HG02943 (cell line): ENCODE results near the gene HLA-DPA1.

Experiments
- ATAC-seq: cut with Tn5 transposase; IDR thresholded peaks from one replicate; pipeline ENCODE4 v1.9.1; 2021; ENCODE audit warnings: mild to moderate bottlenecking, low read depth, moderate library complexity; ENCODE audit not compliant: unreplicated experiment

The HLA-DPA1 gene

GRCh38 chr6:33091957-33092356, 18.5 kb upstream of the HLA-DPA1 start:
- no peak for ATAC-seq

GRCh38 chr6:33088931-33089620, 15.6 kb upstream of the HLA-DPA1 start:
- ATAC-seq: no peak

GRCh38 chr6:33088258-33088930, 14.9 kb upstream of the HLA-DPA1 start:
- ATAC-seq: no peak

- no peak for ATAC-seq
Observed at GRCh38 chr6:33085627-33086026, 12.2 kb upstream of the HLA-DPA1 start.

GRCh38 chr6:33082702-33083101, 9.3 kb upstream of the HLA-DPA1 start:
- ATAC-seq: no peak

GRCh38 chr6:33081098-33081824, 7.8 kb upstream of the HLA-DPA1 start:
- ATAC-seq: no peak

- no peak for ATAC-seq
Observed at GRCh38 chr6:33080127-33081089, 7.0 kb upstream of the HLA-DPA1 start.

- no peak for ATAC-seq
Observed at GRCh38 chr6:33079580-33079979, 6.1 kb upstream of the HLA-DPA1 start.

- ATAC-seq: no peak
Observed at GRCh38 chr6:33078919-33079521, 5.6 kb upstream of the HLA-DPA1 start.

GRCh38 chr6:33078442-33078841, 5.0 kb upstream of the HLA-DPA1 start:
- no peak for ATAC-seq

GRCh38 chr6:33077908-33078307, 4.5 kb upstream of the HLA-DPA1 start:
- no peak for ATAC-seq

- no peak for ATAC-seq
Observed at GRCh38 chr6:33076406-33076934, 3.0 kb upstream of the HLA-DPA1 start.

GRCh38 chr6:33075568-33076405, 2.3 kb upstream of the HLA-DPA1 start, which contains the start of gene HLA-DPB1:
Gene HLA-DPB1, plus strand, starts transcription at chr6:33075990. Its CDS starts 52 bp downstream, at chr6:33076042.
- ATAC-seq: peak; percentile 80

- no peak for ATAC-seq
Observed at GRCh38 chr6:33075208-33075567, 1.7 kb upstream of the HLA-DPA1 start.

GRCh38 chr6:33072508-33073100, 845 bp downstream of the HLA-DPA1 start:
- ATAC-seq: no peak

GRCh38 chr6:33071569-33071968, 1.9 kb downstream of the HLA-DPA1 start:
- ATAC-seq: no peak

GRCh38 chr6:33070909-33071308, 2.5 kb downstream of the HLA-DPA1 start:
- no peak for ATAC-seq

GRCh38 chr6:33069021-33069738, 4.3 kb downstream of the HLA-DPA1 start:
- no peak for ATAC-seq
